ENCODE results near the gene KCNQ1.

- TF ChIP-seq CTCF (IDR thresholded peaks at IDR 0.05; ENCODE audit: extremely low read depth in 1 of 2, insufficient read depth in 1 of 2, low read depth in 1 of 2, low read length in 2 of 2) (peak; percentile 98 to 99), EZH2 (IDR thresholded peaks at IDR 0.05; ENCODE audit: borderline replicate concordance, low read depth, low read length, severe bottlenecking) (no peak), MAX (IDR thresholded peaks at IDR 0.05; ENCODE audit: insufficient read depth, insufficient read length) (no peak), POLR2A (IDR thresholded peaks at IDR 0.05; ENCODE audit: low read depth, low read length) (no peak), POLR2AphosphoS5 (IDR thresholded peaks at IDR 0.05; ENCODE audit: insufficient read depth, low read depth, low read length) (no peak), JUN (IDR thresholded peaks at IDR 0.05; ENCODE audit: borderline replicate concordance, insufficient read depth, insufficient read length, low read depth) (no peak), MYC (IDR thresholded peaks at IDR 0.05; ENCODE audit: low read depth, low read length) (no peak)
Measured at GRCh38 chr11:2888266-2888968, 443.6 kb downstream of the KCNQ1 start.
